Hepatic stellate cell (primary cell): Measurements from ENCODE around the gene MOAP1.
A peak's percentile ranks its signal among the peaks of the same experiment; 100 is the strongest.
"Not testable (repeated sequence)": the region's sequence is repeated elsewhere in the genome, so short reads cannot be mapped to it uniquely, and the experiment has no call there.

ENCODE experiments used
- DNase-seq: peaks from one replicate; pipeline ENCODE4 v3.0.0; 2011; ENCODE audit warnings: low spot score

The MOAP1 gene

DNA sequence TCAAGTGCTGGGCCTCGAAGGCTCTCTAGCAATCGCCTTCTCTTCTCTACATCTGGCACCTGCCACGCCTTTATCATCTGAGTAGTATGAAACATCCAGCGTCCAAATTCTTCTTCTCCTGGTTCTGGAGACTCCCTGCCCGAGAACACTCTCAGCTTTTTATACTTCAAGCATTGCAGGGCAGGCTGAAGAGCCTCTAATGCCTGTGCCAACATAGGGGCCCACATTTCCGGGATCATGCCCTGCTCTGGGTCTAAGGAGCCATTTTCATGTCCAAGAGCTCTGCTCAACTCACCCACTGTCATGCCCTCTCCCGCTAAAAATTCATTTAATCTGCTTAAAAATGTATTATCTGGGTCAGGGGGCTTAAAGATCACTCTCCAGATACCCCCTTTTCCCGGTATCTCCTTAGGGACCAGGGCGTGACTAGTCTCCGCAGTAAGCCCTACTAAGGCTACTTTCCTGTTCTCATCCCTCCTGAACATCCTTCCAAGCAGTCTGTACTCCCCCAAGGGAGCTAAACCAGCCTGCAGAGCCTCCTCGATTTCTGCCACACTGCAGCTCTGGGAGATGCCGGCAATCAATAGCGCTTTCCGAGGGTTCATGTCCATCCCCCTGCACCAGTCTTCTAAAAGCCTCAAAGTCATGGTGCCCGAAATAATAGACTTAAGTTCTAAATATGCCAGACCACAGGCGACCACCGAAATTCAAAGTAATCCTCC lies 940 bp downstream of the MOAP1 start:
- DNase-seq, result peak; percentile 18

DNA sequence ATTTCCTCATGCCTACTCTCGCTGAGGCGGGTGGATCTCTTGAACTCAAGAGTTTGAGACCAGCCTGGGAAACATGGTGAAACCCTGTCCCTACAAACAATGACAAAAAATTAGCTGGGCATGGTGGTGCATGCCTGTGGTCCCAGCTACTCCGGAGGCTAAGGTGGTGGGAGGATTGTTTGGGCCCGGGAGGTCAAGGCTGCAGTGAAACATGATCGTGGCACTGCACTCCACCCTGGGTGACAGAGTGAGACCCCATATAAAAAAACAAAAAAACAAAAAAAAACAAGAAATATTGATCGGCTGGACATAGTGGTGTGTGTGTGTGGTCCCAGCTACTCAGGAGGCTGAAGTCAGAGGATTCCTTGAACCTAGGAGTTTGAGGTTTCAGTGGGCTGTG lies 9.2 kb downstream of the MOAP1 start:
- DNase-seq, result no peak

DNA sequence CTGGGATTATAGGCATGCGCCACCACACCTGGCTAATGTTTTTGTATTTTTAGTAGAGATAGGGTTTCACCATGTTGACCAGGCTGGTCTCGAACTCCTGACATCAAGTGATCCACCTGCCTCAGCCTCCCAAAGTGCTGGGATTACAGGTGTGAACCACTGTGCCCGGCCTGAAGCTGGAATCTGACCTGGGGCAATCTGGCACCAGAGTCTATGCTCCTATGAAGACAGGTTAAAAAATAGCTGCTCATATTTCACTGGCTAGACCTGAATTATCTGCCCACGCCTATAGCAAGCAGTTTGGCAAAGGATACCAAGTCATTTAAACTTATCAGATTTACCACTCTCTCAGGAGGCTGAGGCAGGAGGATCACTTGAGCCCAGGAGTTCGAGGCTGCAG lies 10.0 kb downstream of the MOAP1 start:
- not testable (repeated sequence) for DNase-seq

DNA sequence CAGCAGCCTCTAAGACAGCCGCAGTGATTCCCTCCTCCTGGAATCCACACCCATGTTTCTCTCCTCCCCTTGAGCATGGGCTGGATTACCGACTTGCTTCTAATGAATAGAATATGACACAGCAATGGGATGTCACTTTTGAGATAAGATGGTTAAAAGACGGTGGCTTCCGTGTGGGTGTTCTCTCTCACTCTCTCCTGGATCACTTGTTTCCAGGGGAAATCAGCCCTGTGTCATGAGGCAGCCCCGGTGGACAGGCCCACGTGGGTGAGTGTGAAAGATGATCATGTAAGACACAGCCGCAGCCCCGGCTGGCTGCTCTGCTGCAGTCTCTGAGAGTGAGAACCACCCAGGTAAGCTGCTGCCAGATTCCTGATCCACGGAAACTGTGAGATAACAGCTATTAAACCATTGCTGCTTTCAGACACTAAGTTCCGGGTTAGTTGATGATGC lies 10.7 kb downstream of the MOAP1 start:
- no peak for DNase-seq

DNA sequence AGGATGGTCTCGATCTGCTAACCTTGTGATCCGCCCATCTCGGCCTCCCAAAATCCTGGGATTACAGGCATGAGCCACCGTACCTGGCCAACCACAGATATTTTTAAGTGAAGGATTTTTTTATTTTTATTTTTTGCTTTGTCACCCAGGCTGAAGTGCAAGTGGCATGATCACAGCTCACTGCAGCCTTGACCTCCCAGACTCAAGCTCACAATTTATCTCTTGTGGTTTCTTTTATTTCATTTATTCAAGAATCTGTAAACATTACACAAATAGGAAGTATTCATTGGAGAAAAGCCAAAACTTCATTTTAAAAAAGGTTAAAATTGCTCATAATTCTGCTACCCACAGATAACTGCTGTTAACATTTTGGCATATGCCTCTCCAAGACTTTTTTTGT lies 13.3 kb downstream of the MOAP1 start:
- no peak for DNase-seq

DNA sequence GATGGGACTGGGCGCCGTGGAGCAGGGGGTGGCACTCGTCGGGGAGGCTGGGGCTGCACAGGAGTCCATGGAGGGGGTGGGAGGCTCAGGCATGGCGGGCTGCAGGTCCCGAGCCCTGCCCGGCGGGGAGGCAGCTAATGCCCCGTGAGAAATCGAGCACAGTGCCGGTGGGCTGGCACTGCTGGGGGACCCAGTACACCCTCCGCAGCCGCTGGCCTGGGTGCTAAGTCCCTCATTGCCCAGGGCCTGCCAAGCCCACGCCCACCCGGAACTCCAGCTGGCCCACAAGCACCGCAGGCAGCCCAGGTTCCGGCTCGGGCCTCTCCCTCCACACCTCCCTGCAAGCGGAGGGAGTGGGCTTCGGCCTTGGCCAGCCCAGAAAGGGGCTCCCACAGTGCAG lies 14.6 kb downstream of the MOAP1 start:
- DNase-seq, result not testable (repeated sequence)

DNA sequence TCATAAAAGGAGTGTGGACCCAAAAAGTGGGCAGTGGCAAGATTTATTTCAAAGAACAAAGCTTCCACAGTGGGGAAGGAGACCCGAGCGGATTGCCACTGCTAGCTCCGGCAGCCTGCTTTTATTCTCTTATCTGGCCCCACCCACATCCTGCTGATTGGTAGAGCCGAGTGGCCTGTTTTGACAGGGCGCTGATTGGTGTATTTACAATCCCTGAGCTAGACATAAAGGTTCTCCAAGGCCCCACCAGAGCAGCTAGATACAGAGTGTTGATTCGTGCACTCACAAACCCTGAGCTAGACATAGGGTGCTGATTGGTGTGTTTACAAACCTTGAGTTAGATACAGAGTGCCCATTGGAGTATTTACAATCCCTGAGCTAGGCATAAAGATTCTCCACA lies 15.1 kb downstream of the MOAP1 start:
- DNase-seq, result not testable (repeated sequence)

DNA sequence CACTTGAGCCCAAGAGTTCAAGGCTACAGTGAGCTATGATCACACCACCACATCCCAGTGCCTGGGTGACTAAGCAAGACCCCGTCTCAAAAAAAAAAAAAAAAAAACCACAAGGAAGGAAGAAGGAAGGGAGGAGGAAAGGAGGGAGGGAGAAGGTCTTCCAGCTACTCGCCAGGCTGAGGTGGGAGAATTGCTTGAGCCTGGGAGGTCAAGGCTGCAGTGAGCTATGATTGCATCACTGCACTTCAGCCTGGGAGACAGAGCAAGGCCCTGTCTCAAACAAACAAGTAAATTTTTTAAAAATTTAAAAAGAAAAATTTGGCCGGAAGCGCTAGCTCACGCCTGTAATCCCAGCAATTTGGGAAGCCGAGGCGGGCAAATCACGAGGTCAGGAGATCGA lies 16.1 kb downstream of the MOAP1 start:
- DNase-seq, result not testable (repeated sequence)

DNA sequence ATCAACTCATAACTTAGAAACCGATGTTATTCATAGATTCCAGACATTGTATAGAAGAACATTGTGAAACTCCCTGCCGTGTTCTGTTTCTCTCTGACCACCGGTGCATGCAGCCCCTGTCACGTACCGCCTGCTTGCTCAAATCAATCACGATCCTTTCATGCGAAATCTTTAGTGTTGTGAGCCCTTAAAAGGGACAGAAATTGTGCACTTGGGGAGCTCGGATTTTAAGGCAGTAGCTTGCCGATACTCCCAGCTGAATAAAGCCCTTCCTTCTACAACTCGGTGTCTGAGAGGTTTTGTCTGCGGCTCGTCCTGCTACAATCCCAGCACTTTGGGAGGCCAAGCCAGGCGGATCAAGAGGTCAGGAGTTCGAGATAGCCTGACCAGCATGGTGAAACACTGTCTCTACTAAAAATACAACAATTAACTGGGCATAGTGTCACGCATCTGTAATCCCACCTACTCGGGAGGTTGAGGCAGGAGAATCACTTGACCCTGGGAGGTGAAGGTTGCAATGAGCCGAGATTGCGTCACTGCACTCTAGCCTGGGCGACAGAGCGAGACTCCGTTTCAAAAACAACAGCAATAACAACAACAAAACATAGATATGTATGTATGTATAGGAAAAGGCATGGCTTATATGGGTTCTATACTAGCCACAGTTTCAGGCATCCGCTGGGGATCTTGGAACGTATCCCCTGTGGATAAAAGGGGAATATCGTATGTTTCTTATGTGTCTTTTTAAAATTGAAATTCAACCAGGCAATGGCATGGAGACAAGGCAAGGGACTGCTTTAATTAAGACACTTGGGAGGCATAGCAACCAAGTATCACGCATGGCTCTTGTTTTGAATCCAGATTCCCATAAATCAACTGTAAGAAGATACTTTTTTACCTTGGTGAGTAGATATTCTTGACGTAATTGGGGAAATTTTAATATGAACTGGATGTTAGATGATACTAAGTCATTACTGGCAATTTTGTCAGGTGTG lies 19.1 kb downstream of the MOAP1 start:
- not testable (repeated sequence) for DNase-seq

DNA sequence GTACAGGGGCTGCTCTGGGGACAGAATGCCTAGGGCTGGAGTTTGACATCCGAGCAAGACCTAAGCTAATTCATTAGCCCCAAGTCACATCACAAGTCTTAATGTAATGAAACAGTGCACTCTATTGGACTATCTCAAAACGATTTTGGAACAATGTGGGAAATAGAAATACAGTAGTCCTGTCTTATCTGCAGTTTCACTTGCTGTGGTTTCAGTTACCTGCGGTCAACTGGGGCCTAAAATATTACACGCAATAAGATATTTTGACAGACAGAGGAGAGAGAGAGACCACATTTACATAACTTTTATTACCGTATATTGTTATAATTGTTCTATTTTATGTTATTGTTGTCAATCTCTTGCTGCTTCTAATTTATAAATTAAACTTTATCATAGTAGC lies 21.1 kb downstream of the MOAP1 start:
- no peak for DNase-seq

DNA sequence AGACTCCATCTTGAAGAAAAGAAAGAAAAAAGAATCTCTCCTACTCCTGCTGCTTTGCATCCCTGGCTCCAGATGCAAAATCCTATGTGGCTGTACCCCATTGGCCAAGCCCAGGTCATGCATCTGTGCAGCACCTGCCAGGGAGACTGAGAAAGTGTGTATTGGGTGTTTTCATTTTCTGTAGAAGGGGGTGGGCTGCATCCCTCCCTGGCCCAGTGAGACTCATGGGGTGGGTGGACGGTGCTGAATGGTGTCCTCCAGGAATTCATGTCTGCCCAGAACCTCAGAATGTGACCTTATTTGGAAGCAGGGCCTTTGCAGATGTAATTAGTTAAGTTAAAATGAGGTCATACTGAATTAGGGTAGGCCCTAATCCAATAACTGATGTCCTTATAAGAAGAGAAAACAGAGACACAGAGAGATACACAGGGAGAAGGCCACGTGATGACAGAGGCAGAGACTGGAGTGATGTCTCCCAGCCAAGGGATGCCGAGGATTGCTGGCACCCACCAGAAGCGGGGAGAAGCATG lies 23.2 kb downstream of the MOAP1 start:
- no peak for DNase-seq

DNA sequence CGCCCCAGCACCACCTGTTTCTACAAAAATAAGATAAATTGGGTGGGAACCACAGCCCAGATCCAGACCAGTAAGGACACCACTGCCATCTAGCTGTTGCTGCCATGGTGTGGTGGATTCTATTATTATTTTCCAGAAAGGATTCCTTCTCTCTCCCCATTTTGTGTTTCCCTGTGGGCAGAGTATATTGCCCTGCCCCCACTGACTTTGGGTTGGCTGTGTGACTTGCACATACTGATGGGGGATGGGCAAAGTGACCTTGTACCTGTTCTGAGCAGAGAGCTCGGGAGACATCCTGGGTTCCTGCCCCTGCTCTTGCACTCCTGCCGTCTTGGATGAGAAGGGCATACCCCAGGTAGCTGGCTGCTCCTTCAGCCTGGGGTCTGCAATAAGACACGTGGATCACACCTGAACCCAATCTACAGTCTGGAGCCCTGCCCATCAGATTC lies 24.3 kb downstream of the MOAP1 start:
- DNase-seq, result peak; percentile 38

DNA sequence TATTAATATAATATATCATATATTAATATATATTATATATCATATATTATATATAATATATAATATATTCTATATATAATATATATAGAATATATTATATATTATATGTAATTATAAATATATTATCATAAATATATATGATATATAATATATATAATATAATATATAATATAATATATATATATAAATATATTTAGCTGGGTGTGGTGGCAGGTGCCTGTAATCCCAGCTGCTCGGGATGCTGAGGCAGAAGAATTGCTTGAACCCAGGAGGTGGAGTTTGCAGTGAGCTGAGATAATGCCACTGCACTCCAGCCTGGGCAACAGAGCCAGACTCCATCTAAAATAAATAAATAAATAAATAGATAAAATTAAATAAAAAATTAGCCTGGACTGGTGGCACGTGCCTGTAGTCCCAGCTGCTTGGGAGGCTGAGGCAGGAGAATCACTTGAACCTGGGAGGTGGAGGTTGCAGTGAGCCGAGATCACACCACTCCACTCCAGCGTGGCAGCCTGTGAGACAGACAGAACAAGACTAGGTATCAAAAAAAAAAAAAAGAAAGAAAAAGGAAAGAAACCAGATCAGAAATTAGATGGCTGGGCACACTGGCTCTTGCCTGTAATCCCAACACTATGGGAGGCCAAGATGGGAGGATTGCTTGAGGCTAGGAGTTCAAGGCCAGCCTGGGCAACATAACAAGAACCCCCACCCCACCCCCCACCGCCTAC lies 24.9 kb downstream of the MOAP1 start:
- not testable (repeated sequence) for DNase-seq

DNA sequence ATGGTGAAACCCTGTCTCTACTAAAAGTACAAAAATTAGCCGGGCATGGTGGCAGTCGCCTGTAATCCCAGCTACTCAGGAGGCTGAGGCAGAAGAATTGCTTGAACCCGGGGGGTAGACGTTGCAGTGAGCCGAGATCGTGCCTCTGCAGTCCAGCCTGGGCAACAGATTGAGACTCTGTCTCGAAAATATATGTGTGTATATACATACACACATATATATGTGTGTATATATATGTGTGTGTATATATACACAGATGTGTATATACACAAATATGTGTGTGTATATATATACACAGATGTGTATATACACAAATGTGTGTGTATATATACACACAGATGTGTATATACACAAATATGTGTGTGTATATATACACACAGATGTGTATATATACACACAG lies 26.3 kb downstream of the MOAP1 start:
- not testable (repeated sequence) for DNase-seq

DNA sequence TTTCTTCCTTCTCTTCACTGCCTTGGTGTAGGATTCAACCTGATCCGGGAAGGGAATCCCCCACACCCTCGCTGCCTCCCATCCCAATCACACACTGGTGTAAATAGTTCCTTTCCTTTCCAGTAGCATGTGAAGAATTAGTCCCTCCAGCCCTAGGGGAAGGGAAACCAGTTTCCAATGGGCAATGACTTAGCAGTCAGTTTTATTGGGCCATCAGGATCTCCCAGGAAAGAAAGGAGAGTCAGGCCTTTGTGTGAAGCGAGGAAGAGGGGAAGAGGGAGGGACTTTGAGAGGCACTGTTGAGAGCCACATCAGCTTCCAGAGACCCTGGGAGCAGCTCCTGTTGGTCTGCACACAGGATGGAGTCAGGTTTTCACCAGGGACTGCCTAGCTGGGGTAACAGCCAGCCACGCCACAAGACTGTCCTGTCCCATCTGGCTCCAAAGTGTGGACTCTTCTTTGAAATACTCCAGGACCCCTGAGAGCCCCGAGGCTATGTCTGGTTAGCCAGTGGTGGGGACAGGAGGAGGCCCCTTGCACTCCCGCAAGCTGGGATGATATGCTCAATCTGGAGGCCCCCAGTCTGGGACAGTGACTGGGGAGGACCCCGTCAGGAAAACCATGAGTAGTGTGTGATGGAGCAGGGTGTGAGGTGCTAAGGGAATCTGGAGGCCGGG lies 27.9 kb downstream of the MOAP1 start:
- no peak for DNase-seq

DNA sequence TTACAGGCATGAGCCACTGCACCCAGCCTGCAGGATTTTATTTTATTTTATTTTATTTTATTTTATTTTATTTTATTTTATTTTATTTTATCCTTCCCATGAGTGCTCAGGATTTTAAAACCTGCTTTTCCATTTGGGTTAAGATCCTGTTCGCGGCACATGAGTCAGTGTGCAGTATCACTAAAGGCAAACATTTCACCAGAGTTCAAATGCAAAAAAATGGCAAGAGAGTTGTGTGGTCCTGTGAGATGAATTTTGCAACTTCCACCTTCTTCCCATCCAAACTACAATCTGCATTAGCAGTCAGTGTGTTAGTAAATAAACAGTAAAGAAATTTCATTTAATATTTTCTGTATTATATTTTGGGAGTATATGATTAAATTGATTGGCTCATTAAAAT lies 29.0 kb downstream of the MOAP1 start:
- DNase-seq, result no peak

DNA sequence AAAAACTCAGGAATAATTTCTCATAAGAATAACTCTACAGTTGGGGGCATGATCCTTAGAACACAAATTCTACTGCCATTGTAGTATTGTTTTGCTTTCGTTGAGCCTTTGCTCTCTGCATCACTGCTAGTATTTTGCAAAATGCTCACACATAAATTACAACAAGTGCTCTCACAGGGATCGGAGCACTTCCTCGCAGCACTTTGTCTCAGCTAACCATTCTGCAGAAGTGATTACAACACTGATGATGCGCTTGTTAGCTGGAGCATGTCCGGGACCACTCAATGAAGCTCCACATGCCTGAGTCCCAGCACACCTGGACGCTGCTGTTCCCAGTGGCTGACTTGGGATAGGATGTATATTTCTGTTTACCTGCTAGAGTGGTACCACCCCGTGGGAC lies 31.6 kb downstream of the MOAP1 start:
- DNase-seq, result no peak

DNA sequence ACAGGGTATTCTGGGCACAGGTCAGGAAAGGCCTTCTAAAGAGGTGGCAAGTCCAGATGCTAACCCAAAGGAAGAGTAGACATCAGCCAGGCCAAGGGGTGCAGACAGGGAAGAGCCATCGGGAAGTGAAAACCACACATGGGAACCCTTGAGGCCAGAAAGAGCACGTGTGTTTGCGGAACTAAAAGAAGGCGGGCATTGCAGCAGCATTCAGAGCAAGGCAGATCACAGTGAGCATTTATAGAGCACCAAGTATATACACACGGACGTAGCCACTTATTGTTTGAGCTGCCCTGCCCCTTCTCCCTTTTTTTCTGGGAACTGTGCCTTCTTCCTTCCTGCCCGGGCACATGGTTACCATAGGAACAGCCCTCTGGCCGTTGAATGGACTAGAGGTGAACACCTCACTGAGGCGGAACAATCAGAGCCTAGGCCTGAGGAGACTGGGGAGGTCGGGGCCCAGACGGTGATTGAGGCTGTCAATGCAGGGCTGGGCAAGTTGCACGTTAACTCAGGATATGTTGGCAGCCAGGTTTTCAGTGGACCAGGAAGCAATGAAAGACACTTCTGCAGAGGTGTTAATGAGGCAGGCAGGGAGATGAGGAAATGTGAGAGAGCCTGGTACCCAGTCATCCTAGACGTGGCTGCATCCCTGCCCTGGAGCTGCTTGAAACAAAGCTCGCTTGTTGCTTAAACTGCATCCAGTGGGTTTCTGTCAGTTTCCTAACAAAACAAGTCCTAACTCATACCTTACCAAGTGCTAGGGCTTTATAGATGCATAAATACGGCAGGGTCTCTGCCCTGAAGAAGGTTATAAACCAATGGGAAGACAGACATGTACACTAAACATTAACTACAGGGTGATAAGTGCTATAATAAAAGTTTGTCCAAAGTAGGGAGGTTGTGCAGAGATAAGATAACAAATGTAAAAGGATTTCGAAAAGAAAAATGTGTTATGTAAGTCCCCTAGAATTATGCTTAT lies 34.2 kb downstream of the MOAP1 start:
- no peak for DNase-seq

DNA sequence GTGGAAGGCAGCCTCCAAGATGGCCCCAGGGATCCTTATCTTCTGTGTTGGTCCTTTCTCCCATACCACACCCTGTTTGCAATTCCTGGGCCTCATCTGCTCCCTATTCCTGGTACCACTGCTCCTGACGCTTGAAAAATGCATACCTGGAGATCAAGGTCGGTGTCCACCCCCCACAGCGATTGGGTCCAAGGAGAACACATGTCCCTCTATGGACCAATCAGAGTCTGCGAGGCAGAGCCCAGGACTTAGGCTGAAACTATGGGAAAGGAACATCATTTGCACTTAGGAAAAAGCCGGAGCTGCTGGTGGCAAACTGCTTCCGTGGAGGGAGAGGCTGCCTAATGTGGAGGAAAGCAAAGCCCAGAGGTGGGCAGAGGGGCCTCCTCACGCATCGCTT lies 35.7 kb downstream of the MOAP1 start:
- no peak for DNase-seq

DNA sequence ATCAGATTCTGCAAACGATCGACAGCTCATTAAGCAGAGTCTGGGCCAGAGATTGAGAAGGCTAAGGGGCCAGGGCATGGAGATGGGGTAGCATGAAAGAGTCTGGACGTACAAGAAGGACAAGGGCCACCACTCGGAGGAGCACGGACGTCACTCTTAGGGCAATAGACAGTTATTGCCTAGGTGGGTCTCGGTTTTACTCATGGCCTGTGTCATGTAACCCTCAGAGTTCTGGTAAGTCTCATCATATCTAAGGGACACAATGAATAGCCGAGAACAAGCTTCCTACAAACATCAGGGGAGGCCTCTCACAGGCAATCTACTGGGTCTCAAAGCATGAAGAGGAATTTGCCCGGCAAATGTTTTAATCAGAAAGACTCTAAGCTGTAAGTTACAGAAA lies 38.6 kb downstream of the MOAP1 start:
- no peak for DNase-seq
